GM12892 (cell line): ENCODE results near the gene NMU.

ENCODE experiments used
- POLR2A ChIP-seq: IDR thresholded peaks from 2 replicates; pipeline ENCODE4 v1.6.1; 2011; ENCODE audit warnings: low read depth, low read length, control low read depth
- POLR2AphosphoS5 ChIP-seq: IDR thresholded peaks from 2 replicates; pipeline ENCODE4 v1.6.1; 2011; ENCODE audit warnings: low read depth, low read length, control low read depth

DNA sequence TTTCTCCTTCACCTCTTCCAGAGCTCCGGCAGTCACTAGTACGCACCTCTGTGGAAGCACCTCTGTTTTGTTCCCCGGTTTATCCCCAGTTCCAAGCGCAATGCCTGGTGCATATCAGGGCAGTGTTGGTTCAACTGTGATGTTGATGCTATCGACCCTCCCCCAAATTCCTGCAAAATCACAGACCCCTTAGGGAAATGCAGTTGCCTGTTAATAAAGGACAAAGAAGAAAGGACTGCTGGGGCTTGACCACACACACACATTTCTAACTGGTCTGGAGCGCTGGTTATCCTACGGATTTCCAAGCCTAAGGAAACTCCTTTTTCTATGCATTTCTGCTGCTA is 530 bp upstream of the NMU start:
- TF ChIP-seq POLR2A = no peak
- TF ChIP-seq POLR2AphosphoS5 = no peak
